Measurements from ENCODE around the gene RRBP1.

RRBP1 gene

DNA sequence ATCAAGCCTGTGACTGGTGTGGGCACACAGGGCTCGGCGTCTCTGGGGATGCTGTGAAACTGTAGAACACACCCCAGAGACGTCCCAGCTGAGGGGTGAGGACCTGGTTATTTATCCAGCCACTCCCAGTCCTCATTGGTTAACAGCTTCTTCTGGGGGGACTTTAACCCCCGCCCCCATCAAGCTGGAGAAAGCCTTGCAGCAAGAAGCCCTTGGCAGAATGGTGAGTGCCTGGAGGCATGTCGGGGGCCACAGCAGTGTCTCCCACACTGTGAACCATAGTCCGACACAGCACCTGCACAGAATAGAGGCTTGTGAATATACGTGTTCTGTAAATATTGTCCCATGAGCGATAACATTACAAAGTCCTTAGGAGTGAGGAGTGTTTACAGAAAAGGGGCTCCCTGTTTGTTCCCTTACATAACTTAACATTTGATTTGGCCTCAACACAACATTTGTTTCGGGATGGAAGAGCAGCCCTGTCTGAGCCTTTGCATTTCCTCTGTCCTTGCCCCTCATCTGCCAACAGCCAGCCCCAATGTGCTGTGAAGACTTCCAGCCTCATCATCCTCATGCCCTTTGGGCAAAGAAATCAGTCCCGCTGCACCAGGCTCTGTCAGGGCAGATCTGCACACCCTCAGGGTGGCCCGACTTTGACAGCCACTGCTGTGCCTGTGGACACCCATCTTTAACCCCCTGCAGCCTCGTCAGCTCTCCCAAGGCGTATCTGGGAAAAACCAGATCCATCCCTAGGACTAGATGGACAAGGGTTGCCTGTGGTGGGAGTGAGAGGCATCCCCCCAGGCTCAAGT is 2.2 kb upstream of the RRBP1 start:
- no peak overlapping the region for H3K4me3 ChIP-seq (ENCODE audit: low read depth, low read length)

DNA sequence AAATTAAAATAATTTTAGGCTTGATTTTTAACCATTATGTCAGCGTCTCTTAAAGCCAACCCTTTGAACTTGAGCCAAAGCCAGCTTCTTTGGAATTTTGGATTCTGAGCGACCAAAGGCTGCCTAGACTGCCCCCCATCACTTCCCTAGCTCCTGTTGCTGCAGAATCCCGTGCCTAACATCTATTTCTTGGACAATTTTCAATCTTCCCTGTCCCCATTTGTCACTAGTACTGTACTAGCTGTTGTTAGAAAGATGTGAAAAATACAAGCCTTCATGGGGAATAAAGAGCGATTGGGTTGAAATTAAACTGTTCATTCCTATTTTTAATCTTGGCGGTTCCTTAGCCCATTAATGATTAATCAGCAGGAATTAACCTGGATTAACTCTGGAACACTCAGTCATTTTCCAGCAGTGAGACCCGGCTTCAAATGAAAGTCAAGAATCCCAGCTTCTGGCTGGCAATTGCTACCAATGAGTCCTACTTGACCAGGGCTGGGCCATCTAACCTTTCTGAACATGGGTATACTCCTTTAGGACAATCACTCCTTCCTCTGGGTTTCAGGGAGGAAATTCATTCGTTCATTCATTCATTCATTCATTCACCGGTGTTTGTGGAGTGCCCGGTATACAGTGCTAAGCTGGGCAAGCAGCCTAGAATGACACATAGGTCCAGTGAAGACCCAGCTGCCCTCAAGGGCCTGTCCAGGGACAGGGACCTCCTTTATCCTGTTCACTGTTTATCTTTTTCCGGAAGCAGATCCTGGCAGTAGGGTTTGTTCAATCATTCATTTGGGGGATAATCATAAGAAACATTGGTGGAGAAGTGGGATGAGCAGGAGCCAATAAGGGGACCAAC is 1.4 kb upstream of the RRBP1 start:
- peak overlapping the region; percentile 43 for H3K4me3 ChIP-seq (ENCODE audit: low read depth, low read length)

DNA sequence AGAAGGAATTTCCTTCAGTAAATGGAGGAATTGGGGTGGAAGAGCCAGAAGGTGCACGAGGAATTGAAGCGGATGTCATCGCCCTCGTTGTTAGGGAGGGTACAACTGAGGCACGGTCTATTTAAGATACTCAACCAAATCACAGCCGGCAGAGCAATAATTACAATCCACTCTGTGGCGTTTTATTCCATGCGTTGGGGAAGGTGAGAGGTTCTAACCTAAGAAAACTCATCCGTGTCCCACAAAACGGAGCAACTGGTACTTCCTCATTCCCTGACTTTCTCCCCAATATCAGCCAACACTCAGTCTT is 802 bp upstream of the RRBP1 start:
- H3K4me3 ChIP-seq (ENCODE audit: low read depth, low read length), result peak overlapping the region; percentile 43

DNA sequence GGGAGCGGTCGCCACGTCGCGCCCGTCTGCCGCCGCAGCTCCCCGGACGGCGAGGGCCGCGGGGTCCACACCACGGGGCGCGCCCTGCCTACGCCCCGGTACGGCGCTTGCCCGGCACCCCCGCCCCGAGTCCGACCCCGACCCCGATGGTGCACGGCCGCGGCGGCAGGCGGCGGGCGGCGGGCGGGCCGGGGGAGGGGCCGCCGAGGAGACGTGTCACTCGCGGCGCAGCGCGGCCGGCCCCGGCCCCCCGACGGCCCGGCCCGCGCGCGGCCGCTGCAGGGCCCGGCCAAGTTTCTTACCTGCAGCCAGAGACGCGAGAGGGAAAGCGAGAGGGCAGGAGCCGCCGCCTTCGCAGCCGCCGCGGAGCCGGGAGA is 328 bp downstream of the RRBP1 start:
- peak overlapping the region; percentile 80 for H3K4me3 ChIP-seq (ENCODE audit: low read depth, low read length)

DNA sequence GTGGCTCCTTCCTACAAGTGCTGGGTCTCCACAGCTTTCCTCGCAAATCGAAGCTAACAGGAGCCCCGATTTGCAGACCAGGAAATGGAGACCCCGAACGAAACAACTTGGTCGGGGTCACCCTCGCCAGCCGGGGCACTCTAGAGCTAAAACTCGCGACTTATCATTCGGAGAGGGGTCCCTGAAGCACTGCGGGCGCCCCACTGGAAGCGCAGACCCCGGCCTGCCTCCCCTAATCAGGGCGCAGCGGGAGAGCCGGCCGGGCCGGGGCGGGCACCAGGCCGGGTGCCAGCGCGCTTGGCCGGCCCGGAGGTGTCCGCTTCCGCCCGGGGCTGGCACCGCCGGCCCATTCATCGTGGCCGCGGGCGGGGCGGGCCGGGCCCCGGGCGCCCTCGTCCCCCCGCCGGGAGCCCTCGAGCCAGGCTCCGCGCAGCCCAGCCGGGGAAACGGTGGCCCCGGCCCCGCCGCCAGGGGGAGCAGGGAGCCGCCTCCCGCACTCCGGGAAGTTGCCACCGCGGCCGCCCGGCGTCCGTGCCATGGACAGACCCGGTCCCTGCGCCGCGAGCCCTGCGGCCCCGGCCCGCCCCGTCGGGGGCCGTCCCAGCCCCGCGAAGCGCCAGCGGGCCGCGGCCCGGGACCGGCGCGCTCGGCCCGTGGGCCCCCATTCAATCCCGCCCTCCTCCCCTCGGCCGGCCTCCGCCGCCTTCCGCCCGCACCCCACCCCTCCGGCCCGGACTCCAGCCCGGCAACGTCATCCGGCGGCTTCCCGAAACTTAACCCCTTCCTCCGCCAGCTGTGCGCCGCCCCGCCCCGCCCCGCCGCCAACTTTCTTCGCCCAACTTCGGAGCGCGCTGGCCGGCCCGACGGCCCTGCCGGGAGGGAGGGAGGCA is 961 bp downstream of the RRBP1 start:
- H3K4me3 ChIP-seq (ENCODE audit: low read depth, low read length), result peak overlapping the region; percentile 78

DNA sequence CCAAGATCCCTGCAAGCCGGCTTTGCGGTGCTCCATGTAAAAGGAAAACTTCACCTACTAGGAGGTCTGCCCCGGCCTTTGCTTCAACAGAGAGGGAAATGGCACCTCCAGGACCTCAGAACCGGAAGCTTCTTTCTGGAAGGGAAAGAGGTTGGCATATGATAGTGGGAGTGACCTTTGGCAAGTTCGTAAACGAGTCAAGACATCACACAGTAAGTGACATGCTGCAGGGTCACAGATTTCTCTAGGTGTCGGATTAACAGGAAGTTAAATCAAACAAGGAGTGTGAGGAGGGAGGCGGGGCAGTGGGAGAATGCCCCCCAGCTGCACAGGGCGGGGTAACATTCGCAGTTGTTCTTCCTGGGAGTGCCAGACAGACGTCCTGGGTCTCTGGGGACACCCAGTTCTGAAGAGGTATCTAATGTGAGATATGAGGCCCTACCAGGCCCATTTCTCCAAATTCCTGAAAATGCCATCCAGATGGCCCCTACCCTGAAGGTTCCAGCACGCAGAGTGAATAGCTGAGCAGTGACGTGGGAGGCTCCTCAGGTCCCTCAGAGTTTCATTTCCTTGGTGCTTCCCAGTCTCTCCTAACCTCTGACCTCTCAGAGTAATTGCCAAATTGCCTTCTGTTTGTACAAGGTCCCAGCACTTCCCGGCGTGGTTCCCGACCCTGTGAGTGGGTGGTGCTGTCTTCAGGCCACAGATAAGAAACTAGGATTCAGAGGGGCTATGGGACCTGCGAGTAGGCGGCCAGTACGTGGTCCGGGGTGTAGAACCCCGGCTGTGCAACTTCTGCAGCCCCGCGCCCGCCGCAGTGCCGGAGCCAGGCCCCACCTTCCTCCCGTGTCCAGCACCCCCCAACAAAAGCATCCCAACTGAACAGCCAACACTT is 1.9 kb downstream of the RRBP1 start:
- peak overlapping the region; percentile 78 for H3K4me3 ChIP-seq (ENCODE audit: low read depth, low read length)

DNA sequence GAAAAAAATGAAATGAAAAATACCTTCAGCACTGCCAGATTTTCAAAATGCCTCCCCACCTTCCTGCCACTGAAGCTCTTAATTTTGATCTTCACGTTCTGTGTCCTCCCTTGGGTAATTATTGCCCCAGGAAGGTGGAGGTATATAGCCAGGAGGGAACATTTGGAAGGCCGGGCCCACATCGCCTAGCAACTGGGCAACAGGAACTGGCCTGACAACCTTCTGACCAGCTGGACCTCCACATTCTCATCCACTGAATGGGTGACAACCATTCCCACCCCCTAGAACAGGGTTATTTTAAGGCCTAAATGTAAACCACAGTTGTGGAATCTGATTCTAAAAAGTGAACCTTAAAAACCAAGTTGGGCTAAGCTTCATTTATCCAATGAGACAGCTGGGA is 3.2 kb downstream of the RRBP1 start:
- H3K4me3 ChIP-seq (ENCODE audit: low read depth, low read length), result no peak overlapping the region

DNA sequence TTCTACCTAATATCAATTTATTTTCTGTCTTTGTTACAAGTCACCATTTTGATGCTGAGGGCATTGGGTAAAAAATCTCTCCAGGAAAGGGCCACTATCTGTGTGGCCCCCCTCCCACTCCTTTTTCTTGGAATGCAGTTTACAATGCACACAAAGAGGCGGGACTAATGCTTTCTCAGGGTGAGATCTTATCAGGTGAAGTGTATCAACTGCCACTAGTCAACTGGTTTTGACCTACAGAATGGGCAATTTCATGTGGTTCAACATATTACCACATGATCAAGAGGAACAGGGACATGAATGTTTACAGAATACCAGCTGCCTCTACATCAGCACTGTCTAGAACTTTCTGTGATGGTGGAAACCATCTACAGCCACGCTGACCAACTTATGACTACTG is 3.7 kb downstream of the RRBP1 start:
- H3K4me3 ChIP-seq (ENCODE audit: low read depth, low read length), result no peak overlapping the region

DNA sequence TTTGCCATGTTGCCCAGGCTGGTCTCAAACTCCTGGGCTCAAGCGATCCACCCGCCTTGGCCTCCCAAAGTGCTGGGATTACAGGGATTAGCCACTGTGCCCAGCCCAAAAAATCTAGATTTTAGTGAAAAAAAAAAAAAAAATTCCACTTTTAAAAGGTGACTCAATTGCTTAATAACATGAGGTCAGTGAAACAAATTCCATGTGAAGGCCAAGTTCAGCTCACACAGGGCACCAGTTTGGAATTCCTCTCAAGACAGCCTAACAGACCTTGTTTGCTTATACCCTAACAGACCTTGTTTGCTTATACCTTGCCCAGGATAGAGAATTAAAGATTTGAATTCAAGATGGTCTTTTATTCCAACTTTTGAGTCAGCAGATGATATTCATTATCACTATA is 5.1 kb downstream of the RRBP1 start:
- no peak overlapping the region for H3K4me3 ChIP-seq (ENCODE audit: low read depth, low read length)

DNA sequence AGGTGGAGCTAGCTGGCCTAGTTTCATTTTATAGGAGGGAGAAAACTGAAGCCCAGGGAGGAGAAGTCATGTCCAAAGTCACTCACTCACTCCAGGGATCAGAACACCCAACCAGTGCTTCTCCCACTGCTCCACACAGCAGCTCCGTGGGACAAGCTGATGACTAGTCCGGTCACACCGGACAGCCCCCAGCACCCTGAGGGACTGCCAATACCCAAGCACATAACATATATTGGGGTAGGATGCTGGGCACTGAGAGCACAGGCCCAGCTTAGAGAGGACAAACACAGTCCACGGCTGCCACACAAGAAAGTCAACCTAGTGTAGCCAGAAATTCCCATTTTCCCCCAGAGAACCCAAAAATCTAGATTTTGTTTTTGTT is 5.7 kb downstream of the RRBP1 start:
- H3K4me3 ChIP-seq (ENCODE audit: low read depth, low read length), result no peak overlapping the region

DNA sequence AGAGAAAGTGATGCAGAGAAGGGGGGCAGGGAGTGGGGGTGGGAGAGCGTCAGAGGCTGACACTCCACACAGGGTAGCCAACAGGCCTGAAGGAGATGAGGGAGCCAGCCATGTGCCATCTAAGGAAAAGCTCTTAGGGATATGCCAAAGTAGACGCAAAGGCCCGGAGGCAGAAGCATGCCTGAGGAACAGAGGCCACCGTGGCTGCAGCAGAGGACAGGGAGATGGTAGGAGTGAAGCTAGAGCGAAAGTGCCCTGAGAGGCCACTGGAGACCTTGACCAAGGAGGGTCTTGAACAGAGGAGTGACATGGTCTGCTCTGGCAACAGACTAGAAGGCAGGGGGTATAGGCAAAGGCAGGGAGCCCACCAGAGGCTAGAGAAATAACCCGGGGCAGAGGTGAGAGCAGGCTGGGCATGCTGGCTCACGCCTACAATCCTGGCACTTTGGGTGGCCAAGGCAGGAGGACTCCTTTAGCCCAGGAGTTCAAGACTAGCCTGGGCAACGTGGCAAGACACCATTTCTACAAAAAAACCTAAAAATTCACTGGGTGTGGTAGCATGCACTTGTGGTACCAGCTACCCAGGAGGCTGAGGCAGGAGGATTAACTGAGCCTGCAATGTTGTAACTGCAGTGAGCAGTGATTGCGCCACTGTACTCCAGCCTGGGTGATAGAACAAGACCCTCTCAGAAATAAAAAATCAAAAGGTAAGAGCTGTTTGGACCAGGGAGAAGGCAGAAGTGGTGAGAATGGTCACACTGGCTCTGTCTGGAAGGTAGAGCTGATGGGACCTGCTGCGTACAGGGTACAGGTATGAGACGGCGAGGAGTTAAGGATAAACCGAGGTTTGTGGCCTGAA is 6.3 kb downstream of the RRBP1 start:
- no peak overlapping the region for H3K4me3 ChIP-seq (ENCODE audit: low read depth, low read length)

DNA sequence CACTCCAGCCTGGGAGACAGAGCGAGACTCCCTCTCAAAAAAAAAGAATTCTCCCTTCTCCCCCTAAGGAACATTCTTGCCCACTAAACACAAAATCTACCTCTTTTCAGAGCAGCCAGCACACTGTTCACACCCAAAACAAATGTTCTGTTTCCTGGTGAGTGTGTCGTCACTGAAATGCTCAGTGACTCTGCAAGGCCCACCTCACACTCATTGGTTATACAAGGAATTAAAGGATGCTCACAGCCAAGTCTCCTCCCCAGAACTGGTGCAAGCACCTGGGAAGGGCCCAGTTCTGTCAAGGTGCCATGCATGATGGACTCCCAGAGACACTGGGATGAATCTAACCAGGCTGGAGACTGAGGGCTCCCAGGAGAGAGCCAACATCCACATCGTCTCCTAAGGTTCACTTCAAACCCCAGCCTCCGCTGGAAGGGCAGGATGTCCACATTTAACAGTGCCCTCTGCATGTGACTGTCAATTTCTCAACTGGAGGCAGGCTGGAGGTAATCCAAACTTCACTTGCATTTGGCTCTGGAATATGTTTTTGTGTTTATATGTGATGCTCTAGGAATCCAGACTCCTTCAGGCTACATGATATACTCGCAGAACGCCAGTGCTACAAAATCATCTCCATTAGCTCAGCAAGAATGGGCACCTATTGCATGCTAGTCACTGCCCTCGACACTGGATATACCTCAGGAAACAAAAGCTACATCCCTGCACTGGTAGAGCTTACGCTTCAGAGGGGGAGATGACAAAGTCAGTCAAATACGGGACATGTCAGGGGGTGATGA is 7.1 kb downstream of the RRBP1 start:
- H3K4me3 ChIP-seq (ENCODE audit: low read depth, low read length), result no peak overlapping the region

DNA sequence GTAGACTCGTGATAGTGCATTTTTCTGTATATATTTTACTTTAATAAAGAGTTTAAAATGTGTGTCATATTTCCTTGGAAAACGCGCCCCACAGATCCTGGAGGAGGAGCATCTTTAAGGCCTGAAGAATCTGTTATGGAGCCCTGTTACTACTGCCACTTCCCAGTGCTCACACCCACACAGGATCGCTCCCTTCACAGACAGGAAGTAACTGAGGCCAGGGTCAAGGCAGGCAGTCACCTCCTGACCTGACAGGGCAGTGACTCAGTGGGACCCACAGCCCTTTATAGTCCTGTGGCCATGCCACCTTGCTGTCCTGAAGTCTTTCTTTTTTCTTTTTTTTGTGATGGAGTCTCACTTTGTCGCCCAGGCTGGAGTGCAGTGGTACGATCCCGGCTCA is 9.0 kb downstream of the RRBP1 start:
- H3K4me3 ChIP-seq (ENCODE audit: low read depth, low read length), result no peak overlapping the region

DNA sequence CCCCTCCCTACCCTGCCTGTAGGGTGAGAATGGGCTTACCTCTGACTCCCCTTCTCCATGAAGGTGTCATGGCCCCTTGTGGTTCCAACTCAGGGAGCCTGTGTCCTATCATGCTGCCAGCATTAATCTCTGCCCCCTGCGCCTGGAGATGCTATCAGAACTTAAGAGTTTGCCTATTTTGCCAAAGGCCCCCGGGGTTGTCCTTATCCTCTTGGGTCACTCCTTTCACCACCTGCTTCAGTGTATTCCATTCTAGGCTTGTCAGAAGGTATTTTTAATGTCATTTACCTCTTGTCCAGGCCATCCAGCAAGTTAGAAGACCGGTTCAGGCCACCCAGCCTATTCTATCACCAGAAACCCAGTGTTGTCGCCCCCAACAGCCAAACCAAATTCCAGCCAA is 10.5 kb downstream of the RRBP1 start:
- H3K4me3 ChIP-seq (ENCODE audit: low read depth, low read length), result no peak overlapping the region

DNA sequence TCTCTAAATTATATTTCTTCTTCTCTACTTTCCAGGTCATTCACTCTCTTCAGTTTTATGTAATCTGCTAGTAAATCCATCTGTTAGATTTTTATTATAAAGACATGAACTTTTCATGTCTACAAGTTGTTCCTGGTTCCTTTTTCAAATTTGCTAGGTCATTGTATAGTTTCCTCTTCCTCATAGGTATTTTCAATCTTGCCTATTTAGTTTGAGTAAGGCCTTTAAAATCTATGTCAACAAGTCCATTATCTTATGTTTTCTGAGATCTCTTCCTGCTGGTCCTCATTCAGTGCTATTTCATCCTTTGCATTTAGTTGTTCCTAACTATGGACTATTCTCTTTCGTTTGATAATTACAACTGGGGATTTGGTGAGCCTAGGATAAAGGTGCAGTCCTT is 11.0 kb downstream of the RRBP1 start:
- no peak overlapping the region for H3K4me3 ChIP-seq (ENCODE audit: low read depth, low read length)

DNA sequence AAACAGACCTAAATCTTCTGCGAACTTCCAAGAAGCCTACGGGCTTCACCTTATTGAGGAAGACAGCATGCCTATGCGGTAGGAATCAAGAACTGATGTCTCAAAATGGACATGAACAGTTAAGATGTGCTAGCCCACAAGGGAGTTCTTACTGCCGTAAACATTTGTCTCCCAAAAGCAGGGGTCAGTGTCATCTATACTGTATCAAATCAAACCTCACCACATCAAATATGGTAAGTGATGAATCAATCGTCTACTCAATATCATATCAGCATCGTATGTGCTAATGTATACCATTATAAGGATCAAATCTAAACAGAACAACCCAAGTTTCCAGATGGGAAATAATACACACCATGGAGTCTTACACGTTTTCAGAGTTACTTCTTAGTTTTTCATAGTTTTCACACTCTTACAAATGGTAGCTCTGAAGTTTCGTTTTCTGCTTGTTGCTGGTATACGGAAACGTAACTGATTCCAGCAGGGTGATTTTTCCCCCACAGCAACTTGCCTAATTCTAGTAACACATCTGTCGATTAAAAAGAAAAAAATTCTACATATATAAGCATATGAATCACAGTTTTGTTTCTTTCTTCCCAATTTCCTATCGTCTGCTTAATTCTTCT is 12.6 kb downstream of the RRBP1 start:
- no peak overlapping the region for H3K4me3 ChIP-seq (ENCODE audit: low read depth, low read length)

DNA sequence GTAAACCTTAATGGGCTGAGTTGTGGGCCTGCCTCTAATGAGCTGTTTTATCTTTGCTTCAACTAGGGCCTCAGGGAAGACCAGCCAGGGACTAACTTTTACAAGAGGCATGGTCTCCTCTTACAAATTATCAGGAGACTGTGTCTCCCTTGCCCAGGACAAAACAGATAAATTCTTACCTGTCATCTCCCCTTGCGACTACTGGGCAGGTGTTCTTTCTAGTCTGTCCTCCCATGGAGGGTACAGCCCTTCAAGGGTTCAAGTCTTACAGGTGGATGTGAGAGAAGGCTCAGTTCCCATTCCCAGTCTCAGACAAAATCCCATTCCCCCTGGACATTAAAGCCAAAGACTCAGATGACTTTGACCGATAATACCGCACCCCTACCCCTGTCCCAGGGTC is 13.6 kb downstream of the RRBP1 start:
- no peak overlapping the region for H3K4me3 ChIP-seq (ENCODE audit: low read depth, low read length)

DNA sequence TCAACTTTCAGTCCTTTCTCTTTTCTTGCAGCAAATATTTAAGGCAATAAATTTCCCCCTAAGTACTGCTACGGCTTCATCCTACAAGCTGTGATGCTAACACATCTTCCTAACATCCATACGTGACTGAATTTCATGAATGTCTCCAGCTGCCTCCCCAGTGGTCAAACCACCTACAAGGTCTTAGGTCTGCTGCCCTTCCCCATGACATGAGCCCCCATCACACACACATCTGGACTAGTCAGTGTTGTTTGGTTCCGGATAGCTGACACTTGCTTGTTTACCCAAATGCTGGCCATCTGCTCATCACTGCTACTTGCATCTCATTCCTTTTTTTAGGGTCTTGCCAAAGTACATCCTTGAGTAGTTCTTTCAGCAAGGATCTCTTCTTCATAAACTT is 14.6 kb downstream of the RRBP1 start:
- no peak overlapping the region for H3K4me3 ChIP-seq (ENCODE audit: low read depth, low read length)
